ENCODE results near the gene HDAC11. TPM values are rescaled to one million over a fixed set of nuclear protein-coding genes. Genes with fewer than 3 reads are reported as not detected.

Gene HDAC11
- total RNA-seq, 2 donors from 2014 or later: 27.6 to 36.0 TPM

- intact Hi-C loops (cut with DNase I): no loop called here
- no peak for DNase-seq
- ATAC-seq: no peak
Observed at GRCh38 chr3:13501521-13501920, 21.4 kb downstream of the HDAC11 start.

GRCh38 chr3:13501958-13502790 lies 22.1 kb downstream of the HDAC11 start:
- DNase-seq (peak; percentile 13), ATAC-seq (no peak)
- intact Hi-C loops (cut with DNase I): no loop called here

- ATAC-seq (no peak), DNase-seq (peak; percentile 13)
- intact Hi-C loops (cut with DNase I): no loop called here
Observed at GRCh38 chr3:13502791-13503060, 22.6 kb downstream of the HDAC11 start.

GRCh38 chr3:13504161-13504831 lies 24.2 kb downstream of the HDAC11 start:
- peak; percentile 21 for DNase-seq
- ATAC-seq: no peak

GRCh38 chr3:13505147-13506130 lies 25.3 kb downstream of the HDAC11 start:
- DNase-seq (no peak), ATAC-seq (no peak)
- intact Hi-C loops (cut with DNase I): no loop called here

More at GRCh38 chr3:13504161-13504831, 24.2 kb downstream of the HDAC11 start:
- intact Hi-C loops (cut with DNase I): no loop called here

GRCh38 chr3:13506239-13506638 lies 26.1 kb downstream of the HDAC11 start:
- ATAC-seq (no peak), DNase-seq (no peak)
- intact Hi-C loops (cut with DNase I): no loop called here

GRCh38 chr3:13506680-13507079 lies 26.6 kb downstream of the HDAC11 start:
- ATAC-seq (no peak), DNase-seq (no peak)
- intact Hi-C loops (cut with DNase I): no loop called here

GRCh38 chr3:13507247-13507569 lies 27.1 kb downstream of the HDAC11 start:
- intact Hi-C loops (cut with DNase I): no loop called here
- DNase-seq (no peak), ATAC-seq (no peak)

- DNase-seq (no peak), ATAC-seq (peak; percentile 61 to 76)
- intact Hi-C loops (cut with DNase I): no loop called here
Observed at GRCh38 chr3:13507570-13508339, 27.6 kb downstream of the HDAC11 start.

GRCh38 chr3:13508496-13508895 lies 28.4 kb downstream of the HDAC11 start:
- ATAC-seq (no peak), DNase-seq (no peak)
- intact Hi-C loops (cut with DNase I): no loop called here

- ATAC-seq: no peak
- peak; percentile 10 for DNase-seq
- intact Hi-C loops (cut with DNase I): no loop called here
Observed at GRCh38 chr3:13509059-13509815, 29.1 kb downstream of the HDAC11 start.

- ATAC-seq (no peak), DNase-seq (no peak)
Observed at GRCh38 chr3:13509816-13510192, 29.7 kb downstream of the HDAC11 start.

GRCh38 chr3:13512451-13512850 lies 32.3 kb downstream of the HDAC11 start:
- intact Hi-C loops (cut with DNase I): no loop called here
- DNase-seq (no peak), ATAC-seq (no peak)

More at GRCh38 chr3:13509816-13510192, 29.7 kb downstream of the HDAC11 start:
- intact Hi-C loops (cut with DNase I): no loop called here

- no peak for DNase-seq
- ATAC-seq: no peak
- intact Hi-C loops (cut with DNase I): no loop called here
Observed at GRCh38 chr3:13513051-13513912, 33.2 kb downstream of the HDAC11 start.

- intact Hi-C loops (cut with DNase I): no loop called here
- DNase-seq: no peak
- no peak for ATAC-seq
Observed at GRCh38 chr3:13513913-13514517, 33.9 kb downstream of the HDAC11 start.

- DNase-seq: no peak
- no peak for ATAC-seq
Observed at GRCh38 chr3:13514639-13515435, 34.7 kb downstream of the HDAC11 start.

More at GRCh38 chr3:13514639-13515435, 34.7 kb downstream of the HDAC11 start:
- intact Hi-C loops (cut with DNase I): no loop called here
